ENCODE results near the gene TEX38. TPM values are rescaled to one million over a fixed set of nuclear protein-coding genes. Genes with fewer than 3 reads are reported as not detected.
"Not testable (repeated sequence)": the region's sequence is repeated elsewhere in the genome, so short reads cannot be mapped to it uniquely, and the experiment has no call there.

The TEX38 gene
- total RNA-seq, 2 experiments from 2014 or later = not detected

GRCh38 chr1:46652321-46653100 is 19.1 kb upstream of the TEX38 start:
- Mint-ChIP-seq H3K36me3 (ENCODE audit: low read depth) (peaks cover 92% of the 10 kb centered on the region), H3K4me3 (no peak overlapping the region), H3K27me3 (no peaks in the 10 kb centered on the region), H3K9me3 (peaks cover 7% of the 10 kb centered on the region), H3K4me1 (ENCODE audit: low read depth) (no peaks in the 10 kb centered on the region), H3K27ac (no peak overlapping the region)
- intact Hi-C loops (cut with DNase I, micrococcal nuclease) = no loop called here
- TF ChIP-seq, protein P1, sequence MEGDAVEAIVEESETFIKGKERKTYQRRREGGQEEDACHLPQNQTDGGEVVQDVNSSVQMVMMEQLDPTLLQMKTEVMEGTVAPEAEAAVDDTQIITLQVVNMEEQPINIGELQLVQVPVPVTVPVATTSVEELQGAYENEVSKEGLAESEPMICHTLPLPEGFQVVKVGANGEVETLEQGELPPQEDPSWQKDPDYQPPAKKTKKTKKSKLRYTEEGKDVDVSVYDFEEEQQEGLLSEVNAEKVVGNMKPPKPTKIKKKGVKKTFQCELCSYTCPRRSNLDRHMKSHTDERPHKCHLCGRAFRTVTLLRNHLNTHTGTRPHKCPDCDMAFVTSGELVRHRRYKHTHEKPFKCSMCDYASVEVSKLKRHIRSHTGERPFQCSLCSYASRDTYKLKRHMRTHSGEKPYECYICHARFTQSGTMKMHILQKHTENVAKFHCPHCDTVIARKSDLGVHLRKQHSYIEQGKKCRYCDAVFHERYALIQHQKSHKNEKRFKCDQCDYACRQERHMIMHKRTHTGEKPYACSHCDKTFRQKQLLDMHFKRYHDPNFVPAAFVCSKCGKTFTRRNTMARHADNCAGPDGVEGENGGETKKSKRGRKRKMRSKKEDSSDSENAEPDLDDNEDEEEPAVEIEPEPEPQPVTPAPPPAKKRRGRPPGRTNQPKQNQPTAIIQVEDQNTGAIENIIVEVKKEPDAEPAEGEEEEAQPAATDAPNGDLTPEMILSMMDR (IDR thresholded peaks at IDR 0.05) = no peak
- no peaks in the 10 kb centered on the region for H3K4me1 ChIP-seq (ENCODE audit: insufficient read depth, low read length)
- no peak overlapping the region for H3K4me3 ChIP-seq (ENCODE audit: low read length)
- DNase-seq (no peak), ATAC-seq (ENCODE audit: poor library complexity) (no peak)
- peaks cover 73% of the 10 kb centered on the region for H3K36me3 ChIP-seq (ENCODE audit: insufficient read depth, low read length)
- ChIA-PET POLR2A (no interaction called here), CTCF (interaction anchor here (1.1 kb wide), 1 partner anchor 47 kb away, joined by 3 read pairs; no protein-coding TSS in a partner anchor)
- no peak overlapping the region for H3K27ac ChIP-seq (ENCODE audit: low read depth in 1 of 2, low read length in 2 of 2)
- H3K9me3 ChIP-seq (ENCODE audit: control insufficient read depth in 1 of 2, insufficient read depth in 1 of 2, low read length in 2 of 2) = no peaks in the 10 kb centered on the region
- H3K27me3 ChIP-seq (ENCODE audit: control insufficient read depth in 1 of 2, insufficient read depth in 2 of 2, low read length in 2 of 2) = no peaks in the 10 kb centered on the region

GRCh38 chr1:46653405-46653958 is 18.2 kb upstream of the TEX38 start:
- Histone ChIP-seq H3K27ac (ENCODE audit: low read depth in 1 of 2, low read length in 2 of 2) (no peak overlapping the region), H3K4me1 (ENCODE audit: insufficient read depth, low read length) (no peaks in the 10 kb centered on the region), H3K9me3 (ENCODE audit: control insufficient read depth in 1 of 2, insufficient read depth in 1 of 2, low read length in 2 of 2) (no peaks in the 10 kb centered on the region), H3K36me3 (ENCODE audit: insufficient read depth, low read length) (peaks cover 76% of the 10 kb centered on the region), H3K4me3 (ENCODE audit: low read length) (no peak overlapping the region), H3K27me3 (ENCODE audit: control insufficient read depth in 1 of 2, insufficient read depth in 2 of 2, low read length in 2 of 2) (no peaks in the 10 kb centered on the region)
- Mint-ChIP-seq H3K4me3 (no peak overlapping the region), H3K36me3 (ENCODE audit: low read depth) (peaks cover 97% of the 10 kb centered on the region), H3K9me3 (peaks cover 7% of the 10 kb centered on the region), H3K4me1 (ENCODE audit: low read depth) (no peaks in the 10 kb centered on the region), H3K27ac (no peak overlapping the region), H3K27me3 (no peaks in the 10 kb centered on the region)
- ATAC-seq (ENCODE audit: poor library complexity) (no peak), DNase-seq (no peak)
- intact Hi-C loops (cut with DNase I, micrococcal nuclease) = no loop called here
- TF ChIP-seq, protein P1 (IDR thresholded peaks at IDR 0.05) = no peak
- ChIA-PET CTCF (no interaction called here), POLR2A (no interaction called here)

DNA sequence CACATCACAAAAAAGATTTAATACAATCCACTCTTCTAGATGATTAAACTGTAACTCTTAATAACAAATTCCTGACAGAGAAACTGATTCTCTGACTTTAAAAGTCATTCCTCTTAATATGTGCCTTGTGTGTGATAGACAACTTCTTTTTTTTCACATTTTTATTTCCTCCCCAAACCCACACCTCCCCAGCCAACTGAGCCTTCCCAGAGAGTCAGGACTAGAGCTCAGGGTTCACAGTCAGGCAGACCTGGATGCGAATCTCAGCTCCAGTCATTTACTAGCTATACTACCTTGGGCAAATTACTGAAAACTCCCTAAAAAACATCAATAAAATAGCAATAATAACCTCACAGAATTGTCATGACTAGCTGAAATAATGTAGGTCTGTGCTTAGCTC is 17.6 kb upstream of the TEX38 start:
- no peak overlapping the region for H3K27ac ChIP-seq (ENCODE audit: low read depth in 1 of 2, low read length in 2 of 2)
- H3K27me3 Mint-ChIP-seq = no peaks in the 10 kb centered on the region
- H3K4me3 Mint-ChIP-seq = no peak overlapping the region
- H3K36me3 Mint-ChIP-seq (ENCODE audit: low read depth) = peaks cover 94% of the 10 kb centered on the region
- TF ChIP-seq, protein P1 (IDR thresholded peaks at IDR 0.05) = no peak
- ChIA-PET POLR2A (no interaction called here), CTCF (no interaction called here)
- DNase-seq (no peak), ATAC-seq (ENCODE audit: poor library complexity) (no peak)
- H3K36me3 ChIP-seq (ENCODE audit: insufficient read depth, low read length) = peaks cover 76% of the 10 kb centered on the region
- intact Hi-C loops (cut with DNase I, micrococcal nuclease) = no loop called here
- H3K9me3 Mint-ChIP-seq = peaks cover 7% of the 10 kb centered on the region
- H3K4me3 ChIP-seq (ENCODE audit: low read length) = no peak overlapping the region
- no peaks in the 10 kb centered on the region for H3K27me3 ChIP-seq (ENCODE audit: control insufficient read depth in 1 of 2, insufficient read depth in 2 of 2, low read length in 2 of 2)
- H3K4me1 ChIP-seq (ENCODE audit: insufficient read depth, low read length) = no peaks in the 10 kb centered on the region
- no peaks in the 10 kb centered on the region for H3K9me3 ChIP-seq (ENCODE audit: control insufficient read depth in 1 of 2, insufficient read depth in 1 of 2, low read length in 2 of 2)
- no peak overlapping the region for H3K27ac Mint-ChIP-seq
- no peaks in the 10 kb centered on the region for H3K4me1 Mint-ChIP-seq (ENCODE audit: low read depth)

DNA sequence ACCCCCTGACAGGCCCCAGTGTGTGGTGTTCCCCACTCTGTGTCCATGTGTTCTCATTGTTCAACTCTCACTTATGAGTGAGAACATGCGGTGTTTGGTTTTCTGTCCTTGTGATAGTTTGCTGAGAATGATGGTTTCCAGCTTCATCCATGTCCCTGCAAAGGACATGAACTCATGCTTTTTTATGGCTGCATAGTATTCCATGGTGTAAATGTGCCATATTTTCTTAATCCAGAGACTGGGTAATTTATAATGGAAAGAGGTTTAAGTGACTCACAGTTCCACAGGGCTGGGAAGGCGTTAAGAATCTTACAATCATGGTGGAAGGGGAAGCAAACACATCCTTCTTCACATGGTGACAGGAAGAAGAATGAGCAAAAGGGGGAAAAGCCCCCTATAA is 17.0 kb upstream of the TEX38 start:
- H3K4me1 Mint-ChIP-seq (ENCODE audit: low read depth); H3K4me1 ChIP-seq (ENCODE audit: insufficient read depth, low read length); H3K9me3 ChIP-seq (ENCODE audit: control insufficient read depth in 1 of 2, insufficient read depth in 1 of 2, low read length in 2 of 2); ATAC-seq (ENCODE audit: poor library complexity); H3K27me3 Mint-ChIP-seq; CTCF ChIA-PET; POLR2A ChIA-PET; DNase-seq; H3K27ac ChIP-seq (ENCODE audit: low read depth in 1 of 2, low read length in 2 of 2); H3K4me3 ChIP-seq (ENCODE audit: low read length); intact Hi-C loops (cut with DNase I, micrococcal nuclease); H3K27me3 ChIP-seq (ENCODE audit: control insufficient read depth in 1 of 2, insufficient read depth in 2 of 2, low read length in 2 of 2); H3K9me3 Mint-ChIP-seq; H3K4me3 Mint-ChIP-seq; H3K27ac Mint-ChIP-seq: not testable (repeated sequence)
- H3K36me3 Mint-ChIP-seq (ENCODE audit: low read depth) = peaks cover 94% of the 10 kb centered on the region
- peaks cover 72% of the 10 kb centered on the region for H3K36me3 ChIP-seq (ENCODE audit: insufficient read depth, low read length)

Measured in CD4-positive, alpha-beta T cell (primary cell).